Measurements from ENCODE around the gene EHD4.

GRCh38 chr15:41854443-41854842 is 117.9 kb downstream of the EHD4 start:
- no peak for TF ChIP-seq CTCF (IDR thresholded peaks at IDR 0.05; ENCODE audit: poor library complexity)
- no peak for TF ChIP-seq EZH2 (IDR thresholded peaks at IDR 0.05; ENCODE audit: borderline replicate concordance)
- TF ChIP-seq EZH2phosphoT487 (IDR thresholded peaks at IDR 0.05; ENCODE audit: low read depth, severe bottlenecking, unreplicated experiment): no peak

All from hepatocyte (in vitro differentiated cells).